Endothelial cell of umbilical vein (primary cell): Measurements from ENCODE around the gene KPRP. TPM values are rescaled to one million over a fixed set of nuclear protein-coding genes. Genes with fewer than 3 reads are reported as not detected.

Experiments used
- BruUV-seq: library from RNA; stranded (reverse); fragments of 400-500 nt; replicated peaks from 2 replicates; lab custom pipeline; 2021; lab: Mats Ljungman, UMichigan
- CTCF ChIA-PET: fragments of 300-600, 350-600 bp; sonication (Branson Sonifier 250); formaldehyde crosslinking; loops from one replicate; lab custom pipeline; 2021; ENCODE audit warnings: antibody characterized with exemption, inconsistent platforms; lab: Charles Lee
- POLR2A ChIA-PET: fragments of 300-600, 350-600 bp; sonication (Branson Sonifier 250); formaldehyde crosslinking; loops from one replicate; lab custom pipeline; 2021; ENCODE audit warnings: antibody characterized with exemption, inconsistent platforms; lab: Charles Lee
- DNase-seq: peaks from one replicate; pipeline ENCODE4 v3.0.0-alpha.2; 2011; ENCODE audit warnings: low read depth, low spot score
- FAIRE-seq: peaks from 2 replicates; lab custom pipeline; 2011; peaks lifted over from hg19 to GRCh38; lab: Jason Lieb, UNC
- H2AFZ ChIP-seq: 2 replicates; pipeline ENCODE4 v1.6.0; 2012; ENCODE audit warnings: low read depth, low read length, control low read depth, inconsistent platforms
- H3K27ac ChIP-seq: 2 replicates; pipeline ENCODE4 v1.5.1; 2011; ENCODE audit warnings: low read depth, mild to moderate bottlenecking, control low read depth, low read length, moderate library complexity; ENCODE audit not compliant: insufficient read depth
- H3K27me3 ChIP-seq, 2 experiments: 2 replicates each; pipeline versions ENCODE4 v1.6.0 to v1.6.1; 2011; ENCODE audit warnings: low read length in 2 of 2, mixed read lengths in 1 of 2; ENCODE audit not compliant: control insufficient read depth in 2 of 2, insufficient read depth in 2 of 2
- H3K36me3 ChIP-seq, 2 experiments: 2 replicates in 1 of 2; 3 replicates in 1 of 2; pipeline ENCODE4 v1.5.1; 2011; ENCODE audit warnings: low read length in 2 of 2, mild to moderate bottlenecking in 1 of 2, moderate library complexity in 1 of 2; ENCODE audit not compliant: control insufficient read depth in 2 of 2, insufficient read depth in 2 of 2; ENCODE audit errors: extremely low read depth in 1 of 2
- H3K4me1 ChIP-seq: 3 replicates; pipeline ENCODE4 v1.5.1; 2011; ENCODE audit warnings: mild to moderate bottlenecking, low read length; ENCODE audit not compliant: control insufficient read depth, insufficient read depth; ENCODE audit errors: extremely low read depth
- H3K4me2 ChIP-seq: 2 replicates; pipeline ENCODE4 v1.6.1; 2011; ENCODE audit warnings: low read length, control low read depth, mixed read lengths; ENCODE audit not compliant: insufficient read depth
- H3K4me3 ChIP-seq, 3 experiments: fragments of 200-600 bp in 1 of 3; sonication (generic), shearing (Covaris generic) in 1 of 3; replicated peaks in 1 of 3; 2 replicates each; pipeline ENCODE4 v1.5.1; 2011 to 2016; ENCODE audit warnings: control low read depth in 3 of 3, low read length in 3 of 3, mild to moderate bottlenecking in 2 of 3, inconsistent platforms in 1 of 3, low read depth in 1 of 3, moderate library complexity in 1 of 3; ENCODE audit not compliant: insufficient read depth in 1 of 3
- H3K79me2 ChIP-seq: 2 replicates; pipeline ENCODE4 v1.6.0; 2012; ENCODE audit warnings: low read length, inconsistent platforms; ENCODE audit not compliant: control insufficient read depth, insufficient read depth
- H3K9ac ChIP-seq: replicated peaks from 2 replicates; pipeline ENCODE3; 2011; ENCODE audit warnings: low read length, control low read depth; ENCODE audit not compliant: insufficient read depth; ENCODE audit errors: extremely low read depth
- H3K9me1 ChIP-seq: replicated peaks from 3 replicates; pipeline ENCODE4 v1.6.0; 2011; ENCODE audit warnings: mild to moderate bottlenecking, low read length; ENCODE audit not compliant: control insufficient read depth, insufficient read depth; ENCODE audit errors: extremely low read depth
- H3K9me3 ChIP-seq: replicated peaks from 2 replicates; pipeline ENCODE4 v1.5.1; 2012; ENCODE audit warnings: low read length, inconsistent platforms; ENCODE audit not compliant: control insufficient read depth, insufficient read depth
- H4K20me1 ChIP-seq: replicated peaks from 2 replicates; pipeline ENCODE3; 2011; ENCODE audit warnings: mild to moderate bottlenecking, low read length; ENCODE audit not compliant: control insufficient read depth, insufficient read depth; ENCODE audit errors: extremely low read depth
- EZH2 ChIP-seq: IDR thresholded peaks from 2 replicates; pipeline ENCODE4 v1.6.1; 2012; ENCODE audit warnings: borderline replicate concordance, low read depth, mild to moderate bottlenecking, moderate library complexity, low read length, inconsistent platforms; ENCODE audit not compliant: severe bottlenecking
- FOS ChIP-seq: IDR thresholded peaks from 2 replicates; pipeline ENCODE4 v1.6.1; 2011; ENCODE audit warnings: mild to moderate bottlenecking, low read length, moderate library complexity, borderline replicate concordance; ENCODE audit not compliant: insufficient read depth
- GATA2 ChIP-seq: IDR thresholded peaks from 2 replicates; pipeline ENCODE4 v1.7.0; 2011; ENCODE audit warnings: low read depth, mild to moderate bottlenecking, moderate library complexity, mixed read lengths, low read length; ENCODE audit not compliant: insufficient read length, insufficient read depth
- JUN ChIP-seq: IDR thresholded peaks from 2 replicates; pipeline ENCODE4 v1.6.1; 2011; ENCODE audit warnings: borderline replicate concordance, low read depth; ENCODE audit not compliant: insufficient read length, insufficient read depth
- MYC ChIP-seq: IDR thresholded peaks from one replicate; pipeline ENCODE4 v1.6.1; 2011; ENCODE audit warnings: mild to moderate bottlenecking, low read depth, low read length
- POLR2A ChIP-seq: IDR thresholded peaks from 2 replicates; pipeline ENCODE4 v1.6.1; 2012; ENCODE audit warnings: low read depth, mild to moderate bottlenecking, control low read depth, low read length
- POLR2AphosphoS5 ChIP-seq: IDR thresholded peaks from 2 replicates; pipeline ENCODE4 v1.6.1; 2012; ENCODE audit warnings: low read depth, mild to moderate bottlenecking, control low read depth, low read length, moderate library complexity; ENCODE audit not compliant: insufficient read depth
- dilution Hi-C: fragments of 300-500 bp; cut with MboI; formaldehyde crosslinking; loops from one replicate; pipeline ENCODE4 v1.15.0; 2019; ENCODE audit warnings: low sequenced_read_pairs; ENCODE audit not compliant: extremely low pct_ligation_motif_present
- intact Hi-C: fragments of 100-400 bp; cut with micrococcal nuclease; formaldehyde crosslinking; loops from one replicate; pipeline ENCODE4 v1.10.0; 2022
- polyA plus RNA-seq, 4 experiments: library from polyadenylated mRNA; depleted of rRNA in 3 of 4; stranded (reverse) in 3 of 4; unstranded in 1 of 4; fragments of >200 nt; gene quantifications; 2 replicates each; pipeline versions ENCODE4 v1.2.1 to v1.2.3, GENCODE V29; 2011 to 2012; ENCODE audit warnings: missing spikeins in 1 of 4
- total RNA-seq: library from RNA; stranded (reverse); gene quantifications from 2 replicates; pipeline ENCODE4 v1.2.3, GENCODE V29; 2021
- TF ChIP-seq, protein P1 (sequence below), 2 donors: IDR thresholded peaks; 1 replicate in 1 of 2; 2 replicates in 1 of 2; pipeline ENCODE4 v1.5.1; 2011; ENCODE audit warnings: low read length in 2 of 2, mild to moderate bottlenecking in 2 of 2, moderate library complexity in 2 of 2, control low read depth in 1 of 2, inconsistent platforms in 1 of 2, low read depth in 1 of 2; ENCODE audit not compliant: insufficient read depth in 1 of 2; ENCODE audit errors: extremely low read depth in 1 of 2
- TF ChIP-seq, protein P2 (sequence below): IDR thresholded peaks from 2 replicates; pipeline ENCODE4 v1.6.1; 2011; ENCODE audit not compliant: insufficient read depth, insufficient read length

The KPRP gene
- total and polyA plus RNA-seq, 2 donors (not counting 3 experiments of a cell fraction or from before 2014, with no cell fraction given), result not detected

DNA sequence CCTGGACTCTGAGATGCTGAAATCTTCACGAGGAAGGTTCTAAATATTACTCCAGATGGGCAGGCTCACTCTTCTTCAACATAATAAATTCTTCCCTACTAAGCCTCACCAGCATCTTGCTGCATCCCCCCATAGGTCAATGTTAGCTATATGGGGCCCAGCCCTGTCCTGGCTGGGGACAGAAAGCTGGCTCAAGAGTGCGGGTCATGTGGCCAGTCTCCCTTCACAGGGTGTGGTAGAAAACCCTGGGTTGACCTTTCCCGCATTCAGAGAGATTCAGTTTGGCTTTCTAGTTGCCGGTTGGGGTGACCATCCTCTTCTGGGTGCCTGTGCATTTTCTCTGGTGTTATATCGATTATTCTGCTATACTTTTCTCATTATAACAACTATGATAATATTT is 19.8 kb upstream of the KPRP start:
- no peak for TF ChIP-seq MYC
- no peak for TF ChIP-seq EZH2
- TF ChIP-seq GATA2, result no peak
- TF ChIP-seq FOS, result no peak
- TF ChIP-seq, protein P1, sequence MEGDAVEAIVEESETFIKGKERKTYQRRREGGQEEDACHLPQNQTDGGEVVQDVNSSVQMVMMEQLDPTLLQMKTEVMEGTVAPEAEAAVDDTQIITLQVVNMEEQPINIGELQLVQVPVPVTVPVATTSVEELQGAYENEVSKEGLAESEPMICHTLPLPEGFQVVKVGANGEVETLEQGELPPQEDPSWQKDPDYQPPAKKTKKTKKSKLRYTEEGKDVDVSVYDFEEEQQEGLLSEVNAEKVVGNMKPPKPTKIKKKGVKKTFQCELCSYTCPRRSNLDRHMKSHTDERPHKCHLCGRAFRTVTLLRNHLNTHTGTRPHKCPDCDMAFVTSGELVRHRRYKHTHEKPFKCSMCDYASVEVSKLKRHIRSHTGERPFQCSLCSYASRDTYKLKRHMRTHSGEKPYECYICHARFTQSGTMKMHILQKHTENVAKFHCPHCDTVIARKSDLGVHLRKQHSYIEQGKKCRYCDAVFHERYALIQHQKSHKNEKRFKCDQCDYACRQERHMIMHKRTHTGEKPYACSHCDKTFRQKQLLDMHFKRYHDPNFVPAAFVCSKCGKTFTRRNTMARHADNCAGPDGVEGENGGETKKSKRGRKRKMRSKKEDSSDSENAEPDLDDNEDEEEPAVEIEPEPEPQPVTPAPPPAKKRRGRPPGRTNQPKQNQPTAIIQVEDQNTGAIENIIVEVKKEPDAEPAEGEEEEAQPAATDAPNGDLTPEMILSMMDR (IDR thresholded peaks at IDR 0.05; ENCODE audit: extremely low read depth in 1 of 2, insufficient read depth in 1 of 2, low read depth in 1 of 2, low read length in 2 of 2), result no peak
- TF ChIP-seq, protein P2, sequence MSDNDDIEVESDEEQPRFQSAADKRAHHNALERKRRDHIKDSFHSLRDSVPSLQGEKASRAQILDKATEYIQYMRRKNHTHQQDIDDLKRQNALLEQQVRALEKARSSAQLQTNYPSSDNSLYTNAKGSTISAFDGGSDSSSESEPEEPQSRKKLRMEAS, result no peak
- TF ChIP-seq JUN, result no peak
- TF ChIP-seq POLR2A, result no peak
- TF ChIP-seq POLR2AphosphoS5, result no peak

More for the DNA sequence above, 19.8 kb upstream of the KPRP start:
- no peak overlapping the region for H2AFZ ChIP-seq
- H3K79me2 ChIP-seq, result no peaks in the 10 kb centered on the region
- no peaks in the 10 kb centered on the region for H3K9me1 ChIP-seq
- no peaks in the 10 kb centered on the region for H3K27me3 ChIP-seq
- dilution Hi-C loops, result no loop called here
- CTCF ChIA-PET, result no interaction called here
- no peak overlapping the region for H3K9ac ChIP-seq
- no peak overlapping the region for H3K27ac ChIP-seq
- POLR2A ChIA-PET, result no interaction called here
- no peak for DNase-seq
- no peaks in the 10 kb centered on the region for H4K20me1 ChIP-seq
- no peak overlapping the region for H3K4me2 ChIP-seq
- H3K4me1 ChIP-seq, result no peaks in the 10 kb centered on the region
- H3K4me3 ChIP-seq, result no peak overlapping the region
- H3K36me3 ChIP-seq, result no peaks in the 10 kb centered on the region
- intact Hi-C loops, result no loop called here
- no TSS peak for BruUV-seq
- no peaks in the 10 kb centered on the region for H3K9me3 ChIP-seq
- no peak for FAIRE-seq
